ENCODE results near the gene GRAMD2A. TPM values are rescaled to one million over a fixed set of nuclear protein-coding genes. Genes with fewer than 3 reads are reported as not detected.
A peak's percentile ranks its signal among the peaks of the same experiment; 100 is the strongest.

GRAMD2A gene
- total and polyA plus RNA-seq, 8 donors = 0.19 to 0.28 TPM; not detected in 6

DNA sequence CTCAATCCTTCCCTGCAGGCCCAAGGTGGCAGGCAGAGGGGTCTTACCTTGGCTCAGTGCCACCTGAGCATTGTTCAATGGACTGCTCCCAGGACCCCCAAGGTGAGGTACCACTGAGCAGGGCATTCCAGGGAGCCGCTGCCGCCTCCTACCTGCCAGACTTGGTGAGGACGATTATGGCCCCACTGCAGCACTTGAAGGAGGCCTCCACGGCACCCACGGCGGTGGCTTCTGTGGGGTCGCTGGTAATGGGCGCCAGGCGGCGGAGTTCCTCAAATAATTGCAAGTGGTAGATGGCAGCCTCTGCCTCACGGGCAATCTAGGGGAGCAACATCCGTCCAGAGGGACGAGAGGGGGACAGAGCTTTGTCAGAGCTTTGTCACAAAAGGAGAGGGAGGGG is 4.7 kb upstream of the GRAMD2A start:
- Histone ChIP-seq H3K36me3 (peaks cover 3 to 64% (median 33%) of the 10 kb centered on the region in 3 donors), H3K27me3 (no peaks in the 10 kb centered on the region), H3K4me3 (no peak overlapping the region), H3K4me1 (no peaks in the 10 kb centered on the region), H3K27ac (no peak overlapping the region), H3K9me3 (no peaks in the 10 kb centered on the region)
- ATAC-seq (no peak), DNase-seq (no peak), FAIRE-seq (no peak)
- intact Hi-C loops (cut with DNase I) = no loop called here
- TF ChIP-seq, protein P1, sequence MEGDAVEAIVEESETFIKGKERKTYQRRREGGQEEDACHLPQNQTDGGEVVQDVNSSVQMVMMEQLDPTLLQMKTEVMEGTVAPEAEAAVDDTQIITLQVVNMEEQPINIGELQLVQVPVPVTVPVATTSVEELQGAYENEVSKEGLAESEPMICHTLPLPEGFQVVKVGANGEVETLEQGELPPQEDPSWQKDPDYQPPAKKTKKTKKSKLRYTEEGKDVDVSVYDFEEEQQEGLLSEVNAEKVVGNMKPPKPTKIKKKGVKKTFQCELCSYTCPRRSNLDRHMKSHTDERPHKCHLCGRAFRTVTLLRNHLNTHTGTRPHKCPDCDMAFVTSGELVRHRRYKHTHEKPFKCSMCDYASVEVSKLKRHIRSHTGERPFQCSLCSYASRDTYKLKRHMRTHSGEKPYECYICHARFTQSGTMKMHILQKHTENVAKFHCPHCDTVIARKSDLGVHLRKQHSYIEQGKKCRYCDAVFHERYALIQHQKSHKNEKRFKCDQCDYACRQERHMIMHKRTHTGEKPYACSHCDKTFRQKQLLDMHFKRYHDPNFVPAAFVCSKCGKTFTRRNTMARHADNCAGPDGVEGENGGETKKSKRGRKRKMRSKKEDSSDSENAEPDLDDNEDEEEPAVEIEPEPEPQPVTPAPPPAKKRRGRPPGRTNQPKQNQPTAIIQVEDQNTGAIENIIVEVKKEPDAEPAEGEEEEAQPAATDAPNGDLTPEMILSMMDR (IDR thresholded peaks at IDR 0.05) = no peak
- WGBS, 2 donors = 92 to 95% methylated on average over 13 of the region's 13 CpGs

DNA sequence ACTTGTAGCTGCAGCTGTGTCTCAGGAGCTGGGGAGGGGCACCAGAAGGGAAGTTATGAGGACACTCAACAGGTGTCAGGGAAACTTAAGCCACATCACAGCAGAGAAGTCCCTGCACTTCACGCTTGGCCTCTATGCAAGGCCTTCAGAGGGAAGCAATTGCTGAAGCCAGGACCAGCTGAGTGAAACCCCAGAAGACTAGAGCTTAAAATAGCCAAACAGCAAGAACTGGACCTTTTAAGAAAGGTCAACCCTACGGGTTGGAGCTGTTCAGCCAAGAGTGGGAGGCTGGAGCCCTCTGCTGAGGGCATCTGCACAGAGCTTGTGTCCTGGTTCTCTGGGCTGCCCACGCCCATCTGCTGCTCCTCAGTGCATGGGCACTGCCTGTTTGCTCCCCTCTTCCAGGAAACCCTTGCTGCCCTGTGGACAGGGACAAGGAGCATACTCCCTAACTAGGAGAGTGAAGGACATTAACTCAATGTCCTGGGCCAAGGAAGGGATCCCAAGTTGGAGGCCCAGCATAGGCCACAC is 3.9 kb upstream of the GRAMD2A start:
- TF ChIP-seq, protein P1 (IDR thresholded peaks at IDR 0.05) = no peak
- Histone ChIP-seq H3K27me3 (peaks cover 0 to 3% (median 0%) of the 10 kb centered on the region in 4 donors), H3K4me1 (no peaks in the 10 kb centered on the region), H3K27ac (no peak overlapping the region), H3K9me3 (no peaks in the 10 kb centered on the region), H3K4me3 (no peak overlapping the region), H3K36me3 (peaks cover 3 to 56% (median 25%) of the 10 kb centered on the region in 3 donors)
- FAIRE-seq (no peak), DNase-seq (no peak), ATAC-seq (no peak)
- intact Hi-C loops (cut with DNase I) = no loop called here
- 80 to 85% methylated on average over 3 of the region's 3 CpGs for WGBS, 2 donors

DNA sequence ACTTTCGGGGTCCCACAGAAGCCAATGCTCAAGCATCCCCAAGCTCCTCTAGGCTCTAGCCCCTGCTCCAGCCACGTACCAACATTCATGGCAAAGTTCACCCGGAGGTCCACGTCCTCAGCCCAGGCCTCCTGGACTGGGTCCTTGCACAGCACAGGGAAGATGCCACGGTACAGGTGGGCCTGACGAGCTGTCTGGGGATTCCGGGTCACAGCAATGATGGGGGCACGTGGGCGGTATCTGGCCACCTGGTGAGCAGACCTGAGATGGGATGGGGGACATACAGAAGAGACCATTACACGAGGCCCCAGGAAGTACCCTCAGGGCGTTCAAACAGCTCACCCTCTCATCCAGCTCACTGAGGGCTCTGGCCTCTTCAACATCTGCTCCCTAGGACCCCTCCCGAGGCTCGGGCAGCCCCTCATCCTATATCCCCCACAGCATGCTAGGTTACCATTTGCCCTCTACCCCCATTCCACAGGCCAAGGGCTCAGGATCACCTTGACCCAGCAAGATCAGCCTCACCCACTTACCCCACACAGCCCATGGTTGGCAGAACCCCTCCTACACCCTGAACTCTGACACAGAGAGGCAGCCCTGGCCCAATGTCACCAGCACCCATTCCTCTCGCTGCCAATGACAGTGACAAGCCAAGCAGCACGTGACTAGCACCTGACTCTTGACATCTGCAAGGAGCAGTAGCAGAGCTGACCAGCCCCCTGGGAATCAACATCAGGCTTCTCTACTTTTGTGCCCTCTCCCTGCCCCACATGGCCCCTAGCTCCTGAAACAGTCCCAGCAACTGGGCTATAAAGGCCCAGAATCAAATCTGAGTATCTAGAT is 3.0 kb upstream of the GRAMD2A start:
- ATAC-seq (no peak), FAIRE-seq (no peak), DNase-seq (peak in 1 of 6 donors; percentile 63)
- Histone ChIP-seq H3K27ac (no peak overlapping the region), H3K27me3 (peaks cover 0 to 3% (median 0%) of the 10 kb centered on the region in 4 donors), H3K9me3 (no peaks in the 10 kb centered on the region), H3K4me3 (no peak overlapping the region), H3K4me1 (no peaks in the 10 kb centered on the region), H3K36me3 (peaks cover 3 to 47% (median 21%) of the 10 kb centered on the region in 3 donors)
- 86 to 91% methylated on average over 15 of the region's 15 CpGs for WGBS, 2 donors
- TF ChIP-seq, protein P1 (IDR thresholded peaks at IDR 0.05) = no peak
- intact Hi-C loops (cut with DNase I) = no loop called here

DNA sequence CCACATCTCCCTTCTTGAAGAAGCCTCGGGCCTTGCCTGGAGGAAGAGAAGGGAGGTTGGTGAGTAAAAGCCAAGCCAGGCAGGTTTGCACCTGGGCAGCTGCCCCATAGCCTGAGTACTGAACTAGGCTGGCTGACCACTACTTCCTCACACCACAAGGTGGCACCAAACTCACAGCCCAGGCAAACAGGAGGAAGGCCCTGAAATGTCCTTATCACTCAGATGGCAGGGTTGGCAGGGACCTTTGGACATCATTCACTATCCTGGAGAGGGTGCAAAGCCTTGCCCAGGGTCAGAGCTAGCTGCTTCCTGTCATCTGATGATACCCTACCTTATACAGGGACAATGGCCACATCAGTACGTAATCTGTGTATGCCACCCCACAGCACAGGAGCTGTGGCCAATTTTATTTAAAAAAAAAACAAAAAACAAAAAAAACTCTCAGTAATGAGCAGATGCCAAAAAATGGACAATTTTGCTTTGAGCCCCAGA is 2.2 kb upstream of the GRAMD2A start:
- intact Hi-C loops (cut with DNase I) = loop anchor here in 1 of 3 donors (5.0 kb wide), 1 partner anchor 88 kb away; no protein-coding TSS in a partner anchor
- no peak overlapping the region for H3K27ac ChIP-seq
- DNase-seq (peak; percentile 58 to 85 (median 78)), FAIRE-seq (no peak), ATAC-seq (peak; percentile 78 to 87 (median 84))
- TF ChIP-seq, protein P1 (IDR thresholded peaks at IDR 0.05) = peak; percentile 77 to 87 (median 84)
- H3K27me3 ChIP-seq = peaks cover 0 to 3% (median 0%) of the 10 kb centered on the region in 4 donors
- peaks cover 3 to 39% (median 21%) of the 10 kb centered on the region in 3 donors for H3K36me3 ChIP-seq
- H3K4me3 ChIP-seq = no peak overlapping the region
- H3K4me1 ChIP-seq = no peaks in the 10 kb centered on the region
- 51 to 52% methylated on average over 2 of the region's 2 CpGs for WGBS, 2 donors
- H3K9me3 ChIP-seq = no peaks in the 10 kb centered on the region
